BJ (cell line): Measurements from ENCODE around the gene DDR1. TPM values are rescaled to one million over a fixed set of nuclear protein-coding genes. Genes with fewer than 3 reads are reported as not detected.
A peak's percentile ranks its signal among the peaks of the same experiment; 100 is the strongest.
"Not testable (repeated sequence)": the region's sequence is repeated elsewhere in the genome, so short reads cannot be mapped to it uniquely, and the experiment has no call there.

Experiments
- CTCF ChIA-PET: fragments of 350-600 bp; formaldehyde crosslinking; extraction: SDS; loops from one replicate; lab custom pipeline; 2021; ENCODE audit warnings: antibody characterized with exemption, inconsistent platforms; lab: Yijun Ruan, JAX
- POLR2A ChIA-PET: fragments of 300-600 bp; sonication (Branson Sonifier 250); formaldehyde crosslinking; extraction: SDS; loops from one replicate; lab custom pipeline; 2021; ENCODE audit warnings: antibody characterized with exemption; lab: Charles Lee
- DNase-seq: peaks from one replicate; pipeline ENCODE4 v3.0.0-alpha.2; 2011; ENCODE audit warnings: low read depth
- H3K27me3 ChIP-seq: 2 replicates; pipeline ENCODE4 v1.6.0; 2011; ENCODE audit warnings: low read length; ENCODE audit not compliant: control insufficient read depth, insufficient read depth
- H3K36me3 ChIP-seq: 2 replicates; pipeline ENCODE4 v1.5.1; 2011; ENCODE audit warnings: low read length; ENCODE audit not compliant: control insufficient read depth, insufficient read depth
- H3K4me3 ChIP-seq: 2 replicates; pipeline ENCODE4 v1.5.1; 2011; ENCODE audit warnings: low read depth, mild to moderate bottlenecking, control low read depth, low read length
- polyA plus RNA-seq: library from polyadenylated mRNA; depleted of rRNA; stranded (reverse); fragments of >200 nt; gene quantifications from 2 replicates; pipeline ENCODE4 v1.2.3, GENCODE V29; 2011
- TF ChIP-seq, protein P1 (sequence below): IDR thresholded peaks from 2 replicates; pipeline ENCODE4 v1.5.1; 2011; ENCODE audit warnings: low read depth, mild to moderate bottlenecking, control low read depth, inconsistent platforms, low read length, moderate library complexity; ENCODE audit not compliant: insufficient read depth

The DDR1 gene
- polyA plus RNA-seq, 1 experiment: 17.0 TPM

DNA sequence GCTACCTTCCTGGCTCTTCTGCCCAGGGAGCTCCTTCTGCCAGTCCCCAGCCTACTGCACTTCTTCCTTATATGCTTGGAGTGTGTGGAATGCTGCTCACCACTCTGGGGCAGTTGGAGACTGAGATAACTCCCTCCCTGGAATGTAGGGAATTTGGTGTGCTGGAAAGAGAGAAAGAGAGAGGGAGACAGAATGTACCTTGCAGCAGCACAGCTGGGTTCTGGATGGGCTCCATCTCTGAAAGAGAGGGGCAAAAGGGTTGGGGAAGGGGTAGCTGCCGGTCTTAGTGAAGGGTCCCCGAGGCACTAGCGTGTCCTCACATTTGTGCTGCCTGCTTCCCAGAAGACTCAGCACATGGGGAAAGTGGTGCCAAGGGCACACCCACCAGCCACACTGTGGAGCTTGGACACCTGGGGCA, 40.2 kb upstream of the DDR1 start:
- ChIA-PET POLR2A (interaction anchor here (0.5 to 1.5 kb wide), 2 partner anchors 38 to 363 kb away, joined by 10 to 13 read pairs; no protein-coding TSS in a partner anchor), CTCF (interaction anchor here (0.6 to 5.3 kb wide), 18 partner anchors 9 to 617 kb away, joined by 3 to 26 read pairs (median 4); partner anchors contain the start of gene DDR1)

DNA sequence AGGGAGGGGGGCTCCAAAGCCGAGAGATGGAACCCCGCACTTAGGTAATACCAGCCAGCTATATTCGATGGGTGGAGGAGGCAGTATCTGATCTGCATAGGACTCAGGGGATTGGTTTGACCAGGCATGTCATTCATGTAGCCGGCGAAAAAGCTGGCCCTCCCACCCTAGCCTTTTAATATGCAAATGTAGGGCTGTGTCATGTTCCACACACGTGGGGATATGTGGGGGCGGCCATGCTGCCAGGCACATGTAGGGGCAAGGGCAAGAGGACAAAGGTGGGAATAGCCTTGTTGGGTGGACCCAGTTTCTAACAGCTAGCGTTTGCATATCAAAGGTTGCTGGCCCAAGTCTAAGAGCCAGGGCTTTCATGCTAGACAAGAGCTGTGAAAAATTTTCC, 39.1 kb upstream of the DDR1 start:
- CTCF ChIA-PET: interaction anchor here (0.9 to 5.3 kb wide), 7 partner anchors 13 to 225 kb away, joined by 3 to 26 read pairs (median 6); no protein-coding TSS in a partner anchor

More for the DNA sequence above, 40.2 kb upstream of the DDR1 start:
- DNase-seq: no peak
- TF ChIP-seq, protein P1, sequence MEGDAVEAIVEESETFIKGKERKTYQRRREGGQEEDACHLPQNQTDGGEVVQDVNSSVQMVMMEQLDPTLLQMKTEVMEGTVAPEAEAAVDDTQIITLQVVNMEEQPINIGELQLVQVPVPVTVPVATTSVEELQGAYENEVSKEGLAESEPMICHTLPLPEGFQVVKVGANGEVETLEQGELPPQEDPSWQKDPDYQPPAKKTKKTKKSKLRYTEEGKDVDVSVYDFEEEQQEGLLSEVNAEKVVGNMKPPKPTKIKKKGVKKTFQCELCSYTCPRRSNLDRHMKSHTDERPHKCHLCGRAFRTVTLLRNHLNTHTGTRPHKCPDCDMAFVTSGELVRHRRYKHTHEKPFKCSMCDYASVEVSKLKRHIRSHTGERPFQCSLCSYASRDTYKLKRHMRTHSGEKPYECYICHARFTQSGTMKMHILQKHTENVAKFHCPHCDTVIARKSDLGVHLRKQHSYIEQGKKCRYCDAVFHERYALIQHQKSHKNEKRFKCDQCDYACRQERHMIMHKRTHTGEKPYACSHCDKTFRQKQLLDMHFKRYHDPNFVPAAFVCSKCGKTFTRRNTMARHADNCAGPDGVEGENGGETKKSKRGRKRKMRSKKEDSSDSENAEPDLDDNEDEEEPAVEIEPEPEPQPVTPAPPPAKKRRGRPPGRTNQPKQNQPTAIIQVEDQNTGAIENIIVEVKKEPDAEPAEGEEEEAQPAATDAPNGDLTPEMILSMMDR: 0 out of 2 replicates have a peak, but pooled peaks have one; percentile 21
- H3K4me3 ChIP-seq: no peak overlapping the region
- no peaks in the 10 kb centered on the region for H3K36me3 ChIP-seq
- no peaks in the 10 kb centered on the region; the same call in 1 of the 2 replicates for H3K27me3 ChIP-seq

DNA sequence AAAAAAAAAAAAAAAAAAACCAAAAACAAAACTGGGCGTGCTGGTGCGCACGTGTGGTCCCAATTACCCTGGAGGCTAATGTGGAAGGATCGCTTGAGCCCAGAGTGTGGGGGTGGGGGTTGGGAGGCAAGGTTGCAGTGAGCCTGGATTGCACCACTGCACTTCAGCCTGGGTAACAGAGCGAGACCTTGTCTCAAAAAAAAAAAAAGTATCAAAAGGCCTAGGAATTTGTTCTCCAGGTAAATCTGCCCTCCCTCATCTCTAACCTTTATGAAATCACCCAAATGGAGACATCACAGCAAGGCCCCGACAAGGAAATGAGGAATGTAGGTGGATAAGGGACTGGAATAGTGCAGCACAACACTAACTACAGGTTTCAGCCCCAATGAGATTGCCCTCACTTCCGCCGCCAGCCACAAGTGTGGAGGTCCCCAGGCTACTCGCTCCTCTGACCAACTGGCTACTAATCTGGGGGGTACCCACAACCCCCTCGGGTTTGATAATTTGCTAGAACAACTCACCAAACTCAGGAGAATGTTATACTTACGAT, 36.8 kb upstream of the DDR1 start:
- no peaks in the 10 kb centered on the region for H3K36me3 ChIP-seq
- no peaks in the 10 kb centered on the region for H3K27me3 ChIP-seq
- TF ChIP-seq, protein P1: no peak
- CTCF ChIA-PET: interaction anchor here (1.4 kb wide), 1 partner anchor 10 kb away, joined by 3 read pairs; no protein-coding TSS in a partner anchor
- POLR2A ChIA-PET: no interaction called here
- no peak overlapping the region for H3K4me3 ChIP-seq
- DNase-seq: no peak

More for the DNA sequence above, 39.1 kb upstream of the DDR1 start:
- Histone ChIP-seq H3K4me3 (no peak overlapping the region), H3K36me3 (no peaks in the 10 kb centered on the region), H3K27me3 (no peaks in the 10 kb centered on the region; the same call in 1 of the 2 replicates)
- no peak for DNase-seq
- TF ChIP-seq, protein P1: no peak
- POLR2A ChIA-PET: no interaction called here

DNA sequence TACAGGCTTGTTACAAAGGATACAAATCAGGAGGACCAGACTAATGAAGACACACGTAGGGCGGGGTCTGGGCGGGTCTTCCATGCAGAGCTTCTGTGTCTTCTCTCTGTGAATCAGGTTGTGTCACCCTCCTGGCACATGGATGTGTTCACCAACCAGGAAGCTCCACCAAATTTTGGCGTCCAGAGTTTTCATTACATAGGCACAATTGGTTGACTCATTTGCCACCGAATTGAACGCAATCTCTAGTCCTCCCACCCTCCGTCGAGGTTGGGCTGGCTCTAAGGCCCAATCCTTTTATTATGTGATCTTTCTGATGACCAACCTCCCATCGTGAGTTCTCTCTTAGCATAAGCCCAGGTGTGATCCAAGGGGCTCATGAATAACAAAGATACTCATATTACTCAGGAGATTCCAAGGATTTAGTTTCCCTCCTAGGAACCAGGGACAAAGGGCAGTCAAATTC, 36.3 kb upstream of the DDR1 start:
- ChIA-PET CTCF (no interaction called here), POLR2A (no interaction called here)
- TF ChIP-seq, protein P1: no peak
- H3K27me3 ChIP-seq: no peaks in the 10 kb centered on the region
- no peak overlapping the region for H3K4me3 ChIP-seq
- no peak for DNase-seq
- no peaks in the 10 kb centered on the region for H3K36me3 ChIP-seq

DNA sequence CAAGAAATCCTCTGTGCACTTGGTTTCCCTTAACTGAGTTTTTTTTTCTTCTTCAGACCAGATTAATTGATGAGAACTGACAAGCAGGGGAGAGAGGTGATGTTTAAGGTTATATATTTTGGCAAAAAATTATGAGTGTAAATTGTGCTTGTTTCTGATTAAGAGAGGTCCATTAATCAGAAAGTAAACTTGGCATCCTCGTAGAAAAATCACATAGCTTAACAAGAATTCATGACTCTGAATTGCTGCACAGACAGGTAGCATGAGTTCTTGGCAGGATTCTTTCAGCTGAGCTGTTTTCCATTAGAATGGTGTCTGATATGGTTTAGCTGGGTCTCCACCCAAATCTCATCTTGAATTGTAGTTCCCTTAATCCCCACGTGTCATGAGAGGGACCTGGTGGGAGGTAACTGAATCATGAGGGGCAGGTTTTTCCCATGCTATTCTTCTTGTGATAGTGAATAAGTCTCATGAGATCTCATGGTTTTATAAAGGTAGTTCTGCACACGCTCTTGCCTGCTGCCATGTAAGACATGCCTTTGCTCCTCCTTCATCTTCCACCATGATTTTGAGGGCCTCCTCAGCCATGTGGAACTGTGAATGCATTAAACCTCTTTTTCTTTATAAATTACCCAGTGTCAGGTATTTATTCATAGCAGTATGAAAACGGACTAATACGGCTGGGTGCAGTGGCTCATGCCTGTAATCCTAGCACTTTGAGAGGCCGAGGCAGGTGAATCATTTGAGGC, 34.2 kb upstream of the DDR1 start:
- TF ChIP-seq, protein P1: no peak
- no peak for DNase-seq
- Histone ChIP-seq H3K36me3 (no peaks in the 10 kb centered on the region), H3K4me3 (no peak overlapping the region), H3K27me3 (no peaks in the 10 kb centered on the region)
- ChIA-PET POLR2A (interaction anchor here (0.6 kb wide), 1 partner anchor 18 kb away, joined by 3 read pairs; no protein-coding TSS in a partner anchor), CTCF (no interaction called here)

DNA sequence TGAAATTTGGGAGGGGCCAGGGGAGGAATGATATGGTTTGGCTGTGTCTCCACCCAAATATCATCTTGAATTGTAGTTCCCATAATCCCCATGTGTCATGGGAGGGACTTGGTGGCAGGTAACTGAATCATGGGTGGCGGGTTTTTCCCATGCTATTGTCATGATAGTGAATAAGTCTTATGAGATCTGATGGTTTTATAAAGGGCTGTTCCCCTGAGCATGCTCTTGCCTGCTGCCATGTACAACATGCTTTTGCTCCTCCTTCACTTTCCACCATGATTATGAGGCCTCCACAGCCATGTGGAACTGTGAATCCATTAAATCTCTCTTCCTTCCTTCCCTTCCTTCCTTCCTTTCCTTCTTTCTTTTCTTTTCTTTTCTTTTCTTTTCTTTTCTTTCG, 31.9 kb upstream of the DDR1 start:
- POLR2A ChIA-PET, H3K4me3 ChIP-seq, H3K36me3 ChIP-seq, CTCF ChIA-PET, H3K27me3 ChIP-seq, DNase-seq: not testable (repeated sequence)
